GM12878 (cell line): Measurements from ENCODE around the gene PIK3C3. TPM values are rescaled to one million over a fixed set of nuclear protein-coding genes. Genes with fewer than 3 reads are reported as not detected.

Source experiments
- ATAC-seq: fragments of 200-7000 bp; cut with Tn5 transposase; 3 replicates; pipeline ENCODE4 v1.9.1; 2020; ENCODE audit warnings: mild to moderate bottlenecking, moderate library complexity
- BruUV-seq: library from RNA; stranded (reverse); fragments of 400-500 nt; replicated peaks from 2 replicates; lab custom pipeline; 2021; lab: Mats Ljungman, UMichigan
- CTCF ChIA-PET: fragments of 300-600 bp; sonication (Branson Sonifier 250); formaldehyde crosslinking; extraction: SDS; loops from one replicate; lab custom pipeline; 2021; ENCODE audit warnings: inconsistent platforms; lab: Yijun Ruan, JAX
- POLR2A ChIA-PET: fragments of 350-600 bp; formaldehyde crosslinking; extraction: SDS; loops from one replicate; lab custom pipeline; 2021; ENCODE audit warnings: inconsistent platforms; lab: Charles Lee
- RAD21 ChIA-PET: fragments of 300-600 bp; sonication (Branson Sonifier 250); formaldehyde crosslinking; loops from one replicate; lab custom pipeline; 2023; ENCODE audit warnings: antibody characterized with exemption; ENCODE audit not compliant: unreplicated experiment; lab: Charles Lee
- SMC1A ChIA-PET: fragments of 300-600 bp; sonication (Branson Sonifier 250); formaldehyde crosslinking; loops from one replicate; lab custom pipeline; 2023; ENCODE audit not compliant: unreplicated experiment, uncharacterized antibody; lab: Charles Lee
- DNase-seq: peaks from one replicate; pipeline ENCODE4 v3.0.0-alpha.2; 2011; ENCODE audit warnings: low read depth, low spot score
- FAIRE-seq: peaks from 3 replicates; lab custom pipeline; 2011; peaks lifted over from hg19 to GRCh38; lab: Jason Lieb, UNC
- H2AFZ ChIP-seq: 2 replicates; pipeline ENCODE4 v1.6.0; 2011; ENCODE audit warnings: low read depth, low read length, control low read depth; ENCODE audit not compliant: control insufficient read depth
- H3K27ac ChIP-seq: 2 replicates; pipeline ENCODE4 v1.5.1; 2011; ENCODE audit warnings: control low read depth; ENCODE audit not compliant: control insufficient read depth, insufficient read depth
- H3K27me3 ChIP-seq, 2 experiments: replicated peaks in 1 of 2; 2 replicates each; pipeline versions ENCODE4 v1.6.0 to v1.6.1; 2011; ENCODE audit warnings: low read length in 1 of 2; ENCODE audit not compliant: control insufficient read depth in 2 of 2, insufficient read depth in 2 of 2
- H3K36me3 ChIP-seq, 2 experiments: 2 replicates each; pipeline ENCODE4 v1.5.1; 2011; ENCODE audit warnings: low read length in 1 of 2; ENCODE audit not compliant: control insufficient read depth in 2 of 2, insufficient read depth in 2 of 2
- H3K4me1 ChIP-seq: 2 replicates; pipeline ENCODE4 v1.6.1; 2011; ENCODE audit warnings: mild to moderate bottlenecking, low read length, moderate library complexity, mixed read lengths; ENCODE audit not compliant: control insufficient read depth, insufficient read depth
- H3K4me2 ChIP-seq: 2 replicates; pipeline ENCODE4 v1.6.0; 2011; ENCODE audit warnings: control low read depth; ENCODE audit not compliant: control insufficient read depth, insufficient read depth
- H3K4me3 ChIP-seq: fragments of 200-600 bp; sonication (generic); 2 replicates; pipeline ENCODE4 v1.5.1; 2016
- H3K79me2 ChIP-seq: 2 replicates; pipeline ENCODE4 v1.6.0; 2011; ENCODE audit warnings: low read length; ENCODE audit not compliant: control insufficient read depth, insufficient read depth
- H3K9ac ChIP-seq: 2 replicates; pipeline ENCODE4 v1.8.0; 2011; ENCODE audit warnings: low read length, control low read depth, mixed read lengths; ENCODE audit not compliant: control insufficient read depth, insufficient read depth
- H3K9me3 ChIP-seq: replicated peaks from 3 replicates; pipeline ENCODE4 v1.5.1; 2011; ENCODE audit warnings: mild to moderate bottlenecking, low read length; ENCODE audit not compliant: control insufficient read depth, insufficient read depth
- H4K20me1 ChIP-seq: 2 replicates; pipeline ENCODE4 v1.6.0; 2011; ENCODE audit not compliant: control insufficient read depth, insufficient read depth
- CEBPB ChIP-seq, 2 experiments: fragments of 150-350 bp in 1 of 2; IDR thresholded peaks; 2 replicates each; pipeline ENCODE4 v1.6.1; 2012 to 2014; ENCODE audit warnings: low read depth in 2 of 2, low read length in 2 of 2, borderline replicate concordance in 1 of 2, inconsistent platforms in 1 of 2
- CTCF ChIP-seq, 3 experiments: IDR thresholded peaks in 2 of 3; conservative IDR thresholded peaks in 1 of 3; 2 replicates each; pipeline ENCODE4 v1.5.1; 2011; ENCODE audit warnings: low read depth in 3 of 3, low read length in 3 of 3, mild to moderate bottlenecking in 3 of 3, control low read depth in 2 of 3, moderate library complexity in 2 of 3, inconsistent platforms in 1 of 3, mixed read lengths in 1 of 3; ENCODE audit not compliant: control insufficient read depth in 2 of 3, insufficient read depth in 1 of 3; ENCODE audit errors: extremely low read depth in 1 of 3
- RFX5 ChIP-seq: IDR thresholded peaks from 2 replicates; pipeline ENCODE4 v1.6.1; 2011; ENCODE audit warnings: low read depth, low read length, improper control_type of control experiment
- TCF3 ChIP-seq: IDR thresholded peaks from 2 replicates; pipeline ENCODE4 v1.6.1; 2012; ENCODE audit warnings: low read depth, mild to moderate bottlenecking, low read length, borderline replicate concordance; ENCODE audit not compliant: insufficient read depth
- WGBS: methylation state at CpG from one replicate; pipeline ENCODE4 v1.1.6; 2016; ENCODE audit warnings: low lambda C conversion rate; ENCODE audit not compliant: insufficient replicate concordance, insufficient coverage; ENCODE audit errors: missing lambda C conversion rate; 5-methylcytosine and 5-hydroxymethylcytosine counted together
- in situ Hi-C: fragments of 300-500 bp; cut with MboI; formaldehyde crosslinking; loops from 9 replicates; pipeline ENCODE4 v1.14.3; 2018; ENCODE audit warnings: mixed read lengths
- intact Hi-C: fragments of 100-400 bp; cut with micrococcal nuclease; formaldehyde crosslinking; loops from one replicate; pipeline ENCODE4 v1.14.2; 2022; ENCODE audit not compliant: unreplicated experiment
- polyA plus RNA-seq, 11 experiments: library from polyadenylated mRNA; depleted of rRNA in 4 of 11; unstranded in 6 of 11; stranded (reverse) in 5 of 11; fragments of >200 nt; fragmentation: Nextera tagmentation in 4 of 11; fragmentation: Illumina TruSeq in 1 of 11; extraction: Ambion mirVana in 4 of 11; extraction: Trizol in 1 of 11; gene quantifications; 1 replicate in 1 of 11; 2 replicates in 10 of 11; pipeline versions ENCODE4 v1.2.1 to v1.2.3, GENCODE V29; 2011 to 2016; ENCODE audit warnings: inconsistent platforms in 2 of 11, missing spikeins in 2 of 11, low read depth in 1 of 11
- total RNA-seq, 4 experiments: library from RNA; depleted of rRNA in 3 of 4; stranded (reverse); fragments of >200 nt in 3 of 4; fragmentation: Illumina TruSeq in 1 of 4; extraction: Trizol in 1 of 4; gene quantifications; 2 replicates each; pipeline versions ENCODE4 v1.2.1 to v1.2.3, GENCODE V29; 2013 to 2021

The PIK3C3 gene
- total and polyA plus RNA-seq, 10 of the 15 experiments (the other 5 are each of a cell fraction or from before 2014, with no cell fraction given): 14.4 to 131 (median 32.4) TPM

DNA sequence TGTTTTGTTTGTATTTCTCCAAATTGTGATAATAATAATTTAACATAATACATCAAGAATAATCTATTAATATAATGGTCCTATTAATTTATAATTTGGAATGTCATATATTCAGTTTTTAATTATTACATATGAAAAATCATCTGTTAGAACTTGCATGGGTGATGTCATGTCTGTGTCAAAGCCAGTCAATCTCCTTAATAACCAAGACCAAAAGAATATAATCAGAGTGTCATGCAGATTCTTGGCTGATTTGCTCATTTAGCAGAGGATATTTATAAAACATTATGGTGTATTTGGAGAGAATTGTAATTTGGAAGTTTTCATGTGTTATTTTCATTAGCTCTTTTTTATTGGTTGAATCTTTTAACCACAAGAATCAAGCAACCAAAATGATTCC is 96.4 kb downstream of the PIK3C3 start:
- Histone ChIP-seq H3K36me3 (peaks cover 0 to 13% of the 10 kb centered on the region in 2 experiments; a peak in 2 of 4 replicates), H3K9ac (no peak overlapping the region), H3K79me2 (no peaks in the 10 kb centered on the region), H3K4me2 (no peak overlapping the region), H3K27me3 (no peaks in the 10 kb centered on the region), H3K27ac (no peak overlapping the region), H3K4me3 (no peak overlapping the region), H3K4me1 (no peaks in the 10 kb centered on the region), H3K9me3 (no peaks in the 10 kb centered on the region), H2AFZ (no peak overlapping the region), H4K20me1 (no peaks in the 10 kb centered on the region)
- in situ Hi-C loops: no loop called here
- FAIRE-seq: no peak
- POLR2A ChIA-PET: no interaction called here
- no peak for ATAC-seq
- RAD21 ChIA-PET: interaction anchor here (0.7 to 1.6 kb wide), 8 partner anchors 18 to 1220 kb away, joined by 3 to 9 read pairs (median 3); no protein-coding TSS in a partner anchor
- no peak for TF ChIP-seq TCF3
- TF ChIP-seq RFX5: no peak
- BruUV-seq: no TSS peak
- CTCF ChIA-PET: interaction anchor here (0.5 to 6.1 kb wide), 21 partner anchors 8 to 1221 kb away, joined by 3 to 104 read pairs (median 3); no protein-coding TSS in a partner anchor
- no peak for DNase-seq
- intact Hi-C loops: loop anchor here (5.0 to 10.0 kb wide), 2 partner anchors 221 to 1513 kb away; no protein-coding TSS in a partner anchor
- SMC1A ChIA-PET: interaction anchor here (0.6 to 4.1 kb wide), 8 partner anchors 17 to 1520 kb away, joined by 3 to 46 read pairs (median 4); no protein-coding TSS in a partner anchor

DNA sequence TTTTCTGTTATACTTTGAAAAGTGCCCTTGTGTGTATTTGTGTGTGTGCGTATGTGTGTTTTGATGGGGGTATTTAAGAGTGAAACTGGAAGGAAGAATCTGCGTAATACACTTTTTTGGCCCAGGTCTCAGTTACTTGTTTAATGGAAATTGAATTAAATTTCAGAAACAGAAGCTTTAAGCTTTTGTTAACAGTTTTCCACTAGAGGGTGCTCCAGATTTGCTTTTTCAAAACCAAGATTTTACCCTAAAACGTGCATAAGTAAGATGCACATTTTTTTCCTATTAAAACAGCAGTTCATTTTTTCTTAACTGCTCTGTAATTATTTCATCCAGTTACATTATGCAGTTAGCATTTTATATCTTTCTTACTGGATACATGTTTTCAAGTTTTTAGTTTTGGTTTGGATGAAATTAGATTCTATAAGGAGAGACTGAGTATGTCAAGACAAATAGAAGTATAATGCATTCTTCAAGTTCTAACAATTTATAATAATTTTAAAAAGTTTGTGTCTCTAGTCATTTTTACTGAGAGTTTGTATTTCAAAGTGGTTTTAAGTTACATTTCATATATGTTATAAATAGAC is 97.2 kb downstream of the PIK3C3 start:
- ATAC-seq (0 out of 3 replicates have a peak, but pooled peaks have one; percentile 28), DNase-seq (no peak), FAIRE-seq (peak; percentile 44)
- in situ Hi-C loops: no loop called here
- Histone ChIP-seq H3K36me3 (peaks cover 0 to 13% of the 10 kb centered on the region in 2 experiments; a peak in 2 of 4 replicates), H4K20me1 (no peaks in the 10 kb centered on the region), H3K27me3 (no peaks in the 10 kb centered on the region), H3K4me2 (no peak overlapping the region), H3K9ac (no peak overlapping the region), H3K79me2 (no peaks in the 10 kb centered on the region), H3K4me1 (no peaks in the 10 kb centered on the region), H3K4me3 (no peak overlapping the region), H3K27ac (no peak overlapping the region), H3K9me3 (no peaks in the 10 kb centered on the region), H2AFZ (no peak overlapping the region)
- intact Hi-C loops: loop anchor here (2.0 to 10.0 kb wide), 3 partner anchors 220 to 1513 kb away; no protein-coding TSS in a partner anchor
- ChIA-PET CTCF (interaction anchor here (0.8 to 6.1 kb wide), 27 partner anchors 8 to 1222 kb away, joined by 3 to 104 read pairs (median 7); no protein-coding TSS in a partner anchor), SMC1A (interaction anchor here (0.6 to 4.1 kb wide), 9 partner anchors 12 to 1220 kb away, joined by 3 to 46 read pairs (median 11); no protein-coding TSS in a partner anchor), POLR2A (no interaction called here), RAD21 (interaction anchor here (1.2 to 2.3 kb wide), 6 partner anchors 13 to 1219 kb away, joined by 3 to 9 read pairs (median 5); no protein-coding TSS in a partner anchor)
- peak; percentile 31 to 45 (median 45); a peak in 5 of 6 replicates for TF ChIP-seq CTCF (IDR thresholded peaks at IDR 0.05 in 2 of 3, conservative IDR thresholded peaks at IDR 0.05 in 1 of 3; ENCODE audit: control insufficient read depth in 2 of 3, extremely low read depth in 1 of 3, insufficient read depth in 1 of 3, low read depth in 3 of 3, low read length in 3 of 3)
- TF ChIP-seq CEBPB (IDR thresholded peaks at IDR 0.05; ENCODE audit: borderline replicate concordance in 1 of 2, low read depth in 2 of 2, low read length in 2 of 2): no peak
- BruUV-seq: no TSS peak
- WGBS: 63% methylated on average over 3 of the region's 3 CpGs
